ENCODE data around the gene PRKAR2A.

DNA sequence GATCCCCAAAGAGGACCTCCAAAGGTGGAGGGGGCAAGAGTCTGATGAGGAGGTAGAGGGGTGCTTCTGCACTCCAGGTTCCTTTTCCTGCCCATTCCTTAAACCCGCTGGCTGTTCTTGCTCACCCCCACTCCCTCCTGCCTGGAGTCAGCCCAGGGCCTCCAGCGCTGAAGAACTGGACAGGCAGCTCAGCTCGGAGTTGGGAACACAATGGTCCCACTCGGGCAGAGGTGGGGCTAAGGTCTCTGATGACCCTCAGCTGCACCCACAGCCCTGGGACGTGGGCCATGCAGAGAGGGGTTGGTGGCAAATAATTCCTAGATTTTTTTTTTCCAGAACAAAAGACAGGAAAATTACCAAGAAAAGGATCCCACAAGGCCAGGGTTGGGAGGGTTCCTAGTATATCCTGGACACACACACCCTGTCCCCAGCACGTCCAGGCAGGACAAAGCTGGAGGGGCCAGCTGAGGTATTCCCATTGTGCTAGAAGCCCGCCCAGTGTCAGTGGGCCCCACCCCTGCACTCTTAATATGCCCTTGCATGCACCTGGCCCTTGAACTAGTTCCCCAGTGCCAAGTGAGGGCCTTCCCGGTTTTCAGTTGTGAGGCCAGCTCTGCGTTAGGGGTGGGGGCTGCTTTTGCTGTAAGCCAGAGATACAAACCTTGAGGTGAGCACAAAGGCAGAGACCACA is 108.6 kb downstream of the PRKAR2A start:
- no peak for TF ChIP-seq CTCF (conservative IDR thresholded peaks at IDR 0.05; ENCODE audit: low read length)
- no peak for TF ChIP-seq EZH2phosphoT487 (IDR thresholded peaks at IDR 0.05; ENCODE audit: borderline replicate concordance)
